HG03469 (cell line): ENCODE data around the gene MICAL2.

Experiments used
- ATAC-seq: cut with Tn5 transposase; IDR thresholded peaks from one replicate; pipeline ENCODE4 v1.9.1; 2021; ENCODE audit warnings: mild to moderate bottlenecking, moderate library complexity, moderate number of reproducible peaks; ENCODE audit not compliant: unreplicated experiment

MICAL2 gene

DNA sequence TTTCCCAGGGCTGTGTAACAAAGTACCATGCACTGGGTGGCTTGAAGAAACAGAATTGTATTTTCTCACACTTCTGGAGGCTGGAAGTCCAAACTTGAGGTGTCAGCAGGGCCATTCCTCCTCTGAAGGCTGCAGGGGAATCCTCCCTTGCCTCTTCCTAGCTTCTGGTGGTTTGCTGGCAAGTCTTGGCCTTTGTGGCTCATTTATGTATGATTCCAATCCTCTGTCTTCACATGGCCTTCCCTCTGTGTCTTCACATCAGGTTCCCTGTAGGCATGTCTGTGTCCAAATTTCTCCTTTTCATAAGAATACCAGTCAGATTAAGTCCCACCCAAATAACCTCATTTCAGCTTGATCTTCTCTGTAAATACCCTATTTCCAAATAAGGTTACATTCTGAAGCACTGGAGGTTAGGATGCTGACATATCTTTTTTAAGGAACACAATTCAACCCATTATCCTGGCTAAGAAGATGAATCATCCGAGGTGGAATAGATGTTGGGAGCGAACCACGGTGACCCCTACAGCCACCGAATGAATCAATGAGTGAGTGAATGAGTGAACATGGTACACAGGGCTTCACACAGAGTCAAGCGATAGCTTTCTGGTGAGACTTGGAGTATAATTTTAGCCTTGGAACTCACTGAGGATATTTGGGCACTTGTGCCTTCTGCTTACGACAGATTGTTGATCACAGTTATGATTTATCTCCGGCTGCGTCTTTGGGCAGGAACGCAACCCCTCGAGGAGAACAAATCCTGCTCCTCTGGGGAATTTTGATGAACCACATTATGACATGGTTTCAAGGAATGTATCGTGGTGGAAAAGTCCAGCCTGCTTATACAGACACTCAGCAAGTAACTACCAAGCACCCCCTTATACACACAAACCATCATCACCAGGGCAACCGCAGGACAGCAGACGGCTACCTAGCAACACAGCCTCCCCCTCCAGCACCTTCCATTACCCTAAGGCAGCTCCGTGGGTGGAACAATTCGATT, 34.3 kb upstream of the MICAL2 start:
- ATAC-seq: no peak

DNA sequence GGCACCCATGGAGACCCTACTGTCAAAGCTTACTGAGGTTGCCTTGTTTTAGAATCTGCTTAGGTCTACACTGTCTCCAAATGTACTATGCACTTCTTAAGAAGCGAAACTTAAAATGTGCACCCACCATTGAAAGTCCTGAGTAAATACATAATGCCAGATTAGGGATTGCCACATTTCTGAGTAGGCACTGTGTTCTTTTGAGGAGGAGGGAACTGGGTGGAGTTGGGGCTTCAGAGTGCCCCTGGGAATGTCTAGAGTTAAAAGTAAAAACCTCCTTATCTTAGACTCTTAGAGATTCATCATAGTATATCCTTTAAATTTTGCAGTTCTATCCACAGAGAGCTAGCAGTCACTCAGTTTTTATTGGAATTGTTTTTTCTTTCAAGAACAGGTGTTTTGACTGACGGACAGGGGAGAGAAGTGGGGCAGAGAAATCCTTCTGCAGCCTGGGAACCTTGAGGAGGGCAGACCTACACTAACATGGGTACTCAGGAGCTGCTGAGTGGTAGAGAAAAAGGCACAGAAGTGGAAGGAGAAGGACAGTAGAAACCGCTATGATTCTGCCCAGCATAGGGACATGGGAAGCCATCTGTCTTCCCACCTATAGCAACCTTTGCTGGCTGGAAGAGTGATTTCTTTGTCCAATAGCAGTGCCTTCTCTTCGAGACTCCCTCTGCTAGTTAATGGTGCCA, 33.4 kb upstream of the MICAL2 start:
- ATAC-seq: no peak

DNA sequence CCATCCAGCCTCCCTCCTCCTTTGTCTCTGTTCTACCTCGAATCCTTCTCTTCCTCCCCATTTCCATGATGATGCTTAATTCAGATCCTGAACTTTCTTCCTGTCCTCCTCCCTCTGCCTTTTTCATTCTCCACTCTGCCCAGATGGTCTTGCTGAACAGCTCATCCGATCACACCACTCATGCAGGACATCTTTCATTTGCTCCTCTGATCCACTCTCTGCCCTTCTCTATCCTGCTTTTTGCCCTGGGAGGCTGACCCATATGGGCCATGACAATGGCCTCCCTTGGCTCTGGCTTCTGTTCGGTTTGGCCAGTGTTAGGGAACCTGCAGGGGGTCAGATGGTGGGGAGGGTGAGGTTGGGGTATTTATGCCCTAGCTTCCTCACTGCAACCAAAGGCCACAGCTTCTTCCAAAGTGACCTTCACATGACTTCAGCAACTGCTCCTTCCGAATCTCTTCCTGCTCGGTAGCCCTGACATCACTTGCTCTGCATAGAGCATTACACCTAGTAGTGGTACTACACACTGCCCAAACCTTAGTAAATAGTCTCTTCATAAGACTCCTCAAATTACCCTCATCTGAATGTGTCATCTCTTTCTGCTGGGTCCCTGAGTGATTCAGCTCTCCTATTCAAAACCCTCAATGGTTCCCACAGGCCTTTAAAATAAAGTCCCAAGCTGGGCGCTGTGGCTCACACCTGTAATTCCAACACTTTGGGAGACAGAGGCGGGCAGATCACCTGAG, 32.7 kb upstream of the MICAL2 start:
- ATAC-seq: no peak

DNA sequence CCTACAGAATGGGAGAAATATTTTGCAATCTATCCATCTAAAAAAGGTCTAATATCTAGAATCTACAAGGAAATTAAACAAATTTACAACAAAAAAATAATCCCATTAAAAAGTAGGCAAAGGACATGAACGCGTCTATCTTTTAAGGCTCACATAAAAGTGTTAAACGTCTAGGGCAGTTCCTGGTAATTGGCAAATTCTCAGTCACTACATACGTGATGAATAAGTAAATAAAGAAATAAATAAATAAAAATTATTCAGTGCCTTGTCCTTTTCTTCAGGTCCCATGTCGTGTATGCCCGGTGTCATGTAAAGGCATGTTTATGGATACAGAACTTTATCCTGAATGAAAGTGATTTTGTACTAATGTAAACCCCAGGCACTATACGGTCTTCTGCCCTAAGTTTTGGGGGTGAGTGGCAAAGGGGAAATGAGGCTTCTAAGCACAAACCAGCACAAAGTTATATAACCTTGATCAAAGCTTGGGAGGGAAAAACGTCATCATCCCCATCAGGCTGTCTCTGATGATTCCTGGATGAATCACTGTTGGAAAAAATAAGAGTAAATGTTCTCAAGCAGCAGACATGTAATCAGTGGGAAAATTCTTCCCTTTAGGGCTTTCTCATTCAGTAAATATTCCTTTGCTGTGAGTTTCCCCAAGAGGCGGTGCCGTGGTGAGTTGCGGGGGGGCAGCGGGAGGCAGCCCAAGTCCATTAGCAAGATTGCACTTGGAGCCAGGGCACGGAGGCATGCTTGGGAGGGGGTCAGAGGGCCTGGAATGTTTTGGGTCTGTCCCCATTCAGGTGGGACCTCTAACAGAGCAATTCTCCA, 30.4 kb upstream of the MICAL2 start:
- ATAC-seq: no peak

DNA sequence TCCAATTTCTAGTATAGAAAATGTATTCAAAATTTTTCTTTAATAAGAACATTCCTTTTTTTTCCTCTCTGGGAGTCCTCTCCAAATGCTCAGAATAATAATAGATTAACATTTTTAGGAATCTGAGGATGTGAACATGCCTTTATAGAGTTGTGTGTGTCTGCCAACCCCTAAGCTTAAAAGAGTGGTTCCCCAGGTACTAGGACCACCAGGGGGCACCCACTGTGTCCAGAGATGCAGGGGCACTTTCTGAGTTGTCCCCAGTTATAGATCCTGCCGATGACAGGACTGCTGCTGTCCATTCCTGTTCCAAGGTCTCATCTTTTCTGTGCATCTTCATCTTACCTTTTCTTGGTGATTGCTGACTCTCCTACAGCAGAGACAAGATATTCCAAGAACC, 27.0 kb upstream of the MICAL2 start:
- no peak for ATAC-seq

DNA sequence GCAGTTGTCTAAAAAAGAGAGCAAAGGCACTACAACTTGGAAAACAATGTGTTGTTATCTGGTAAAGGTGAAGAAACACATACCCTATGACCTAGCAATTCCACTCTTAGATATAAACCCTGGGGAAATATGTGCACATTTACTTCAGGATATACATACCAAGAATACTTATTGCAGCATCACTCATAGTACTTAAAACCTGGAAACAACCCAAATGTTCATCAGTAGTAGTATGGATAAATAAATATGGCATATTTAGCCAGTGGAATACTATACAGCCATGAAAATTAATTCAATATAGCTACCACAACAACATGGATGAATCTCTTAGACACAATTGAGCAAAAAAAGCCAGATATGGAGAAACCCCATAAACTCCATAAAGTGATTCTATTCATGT, 26.1 kb upstream of the MICAL2 start:
- ATAC-seq: no peak

DNA sequence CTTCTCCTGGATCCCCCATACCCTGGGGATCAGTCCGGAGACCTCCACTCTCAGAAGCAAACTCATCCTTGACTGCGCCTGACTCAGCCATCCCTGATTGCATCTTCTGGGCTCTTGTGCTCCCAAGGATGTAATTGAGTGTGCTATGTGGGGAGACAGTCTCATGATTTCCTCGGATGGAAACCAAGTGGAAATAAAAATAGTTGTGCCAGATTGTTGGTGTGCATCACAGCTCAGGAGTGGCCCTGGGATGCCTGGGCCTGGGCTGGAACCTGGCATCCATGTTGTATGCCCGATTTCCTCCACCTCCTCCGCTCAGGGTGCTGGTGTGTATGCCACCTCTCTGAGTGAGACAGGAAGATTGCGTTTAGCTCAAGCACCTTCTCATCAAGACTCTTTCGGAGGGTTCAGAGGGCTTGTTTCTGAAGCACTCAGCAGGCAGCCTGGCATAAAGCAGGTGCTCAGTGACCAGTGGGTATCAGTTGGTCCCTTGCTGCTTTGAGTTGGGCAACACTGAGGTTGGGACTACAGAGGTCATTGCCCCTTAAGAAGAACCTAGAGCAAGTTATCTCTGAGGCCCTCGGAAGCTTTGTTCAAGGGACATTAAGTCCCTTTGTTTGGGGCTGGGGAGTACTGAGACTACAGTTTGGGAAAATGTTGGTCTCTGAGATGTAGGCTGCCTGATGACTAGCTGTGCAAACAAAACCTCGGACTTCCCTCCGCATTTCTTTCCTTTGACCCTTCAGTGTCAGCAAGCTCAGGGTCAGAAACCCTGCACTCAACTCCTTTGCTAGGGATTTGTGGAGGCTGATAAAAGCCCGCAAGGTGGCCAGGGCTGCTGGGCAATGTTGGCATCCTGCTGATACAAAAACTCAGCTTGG, 24.8 kb upstream of the MICAL2 start:
- ATAC-seq: no peak

DNA sequence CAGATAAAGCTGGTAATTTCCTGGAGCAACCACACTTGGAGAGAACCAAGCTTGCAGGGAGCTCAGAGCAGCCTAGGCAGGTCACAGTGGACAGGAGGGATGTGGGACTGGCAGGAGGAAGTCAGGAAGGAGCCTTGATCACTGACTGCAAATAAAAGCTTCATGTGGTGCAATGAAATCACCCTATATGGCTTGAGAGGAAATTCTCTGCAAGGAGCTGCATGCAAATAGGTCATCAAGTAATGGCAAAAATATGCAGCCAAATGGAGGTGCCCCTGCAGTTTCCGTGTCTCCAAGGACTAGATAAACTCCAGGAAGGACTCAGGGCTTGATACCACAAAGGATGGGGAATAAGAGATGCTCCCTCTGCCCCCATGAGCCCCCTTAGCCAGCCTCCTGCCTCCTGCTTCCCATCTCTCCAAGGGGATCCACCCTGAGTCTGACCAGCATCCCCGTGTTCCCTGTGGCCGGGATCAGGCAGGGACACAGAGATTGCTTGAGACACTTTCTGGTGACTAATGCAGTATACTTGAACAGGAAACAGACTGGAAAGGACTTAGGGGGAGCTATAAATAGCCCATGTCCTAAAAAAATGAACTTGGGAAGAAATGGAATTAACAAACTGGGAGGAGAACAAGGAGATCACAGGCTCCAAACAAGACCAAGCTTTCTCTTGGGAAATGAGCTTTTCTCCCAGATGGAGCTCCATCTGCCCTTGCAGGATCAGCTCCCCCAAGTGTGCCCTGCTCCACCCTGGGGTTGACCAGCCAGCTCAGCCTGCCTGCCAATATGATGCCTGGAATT, 23.9 kb upstream of the MICAL2 start:
- ATAC-seq: no peak

DNA sequence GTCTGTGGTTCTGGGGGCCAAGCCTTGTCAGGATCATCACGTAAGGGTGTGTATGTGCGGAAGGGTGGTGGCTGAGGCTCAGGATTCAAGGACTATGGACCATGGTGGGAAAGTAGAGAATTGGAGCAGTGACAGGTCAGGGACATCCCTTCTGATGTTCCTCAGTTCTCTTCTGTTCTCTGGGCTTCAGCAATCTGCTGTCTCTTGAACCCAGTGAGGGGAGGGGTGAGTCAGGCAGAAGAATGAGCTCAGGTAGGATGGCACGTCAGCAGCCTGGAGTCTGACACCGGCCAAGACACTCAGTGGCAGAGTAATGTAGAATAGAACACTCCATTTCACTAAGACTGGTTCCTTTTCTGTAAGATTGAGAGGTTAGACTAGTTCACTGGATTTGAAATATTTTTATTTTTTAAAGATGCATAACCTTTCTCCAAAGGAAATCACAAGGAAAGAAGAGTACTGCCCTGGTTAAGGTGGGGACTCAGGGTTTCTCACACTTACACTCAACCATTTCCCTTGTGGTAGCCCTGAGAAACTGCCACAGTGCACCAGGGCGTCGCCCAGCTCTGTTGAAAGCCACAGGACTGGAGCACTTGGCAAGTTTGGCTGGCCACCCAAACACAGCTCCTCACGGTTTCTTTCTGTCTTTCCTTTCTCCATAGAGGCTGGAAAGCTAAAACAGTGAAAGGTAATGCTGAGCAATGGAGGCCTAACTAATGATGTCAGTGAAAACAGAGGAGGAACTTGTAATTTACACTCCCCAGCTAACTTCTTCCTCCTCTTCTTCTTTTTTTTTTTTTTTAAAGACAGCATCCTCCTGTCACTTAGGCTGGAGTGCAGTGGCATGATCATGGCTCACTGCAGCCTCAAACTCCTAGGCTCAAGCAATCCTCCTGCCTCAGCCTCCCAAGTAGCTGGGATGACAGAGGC, 23.1 kb upstream of the MICAL2 start:
- peak; percentile 62 for ATAC-seq

DNA sequence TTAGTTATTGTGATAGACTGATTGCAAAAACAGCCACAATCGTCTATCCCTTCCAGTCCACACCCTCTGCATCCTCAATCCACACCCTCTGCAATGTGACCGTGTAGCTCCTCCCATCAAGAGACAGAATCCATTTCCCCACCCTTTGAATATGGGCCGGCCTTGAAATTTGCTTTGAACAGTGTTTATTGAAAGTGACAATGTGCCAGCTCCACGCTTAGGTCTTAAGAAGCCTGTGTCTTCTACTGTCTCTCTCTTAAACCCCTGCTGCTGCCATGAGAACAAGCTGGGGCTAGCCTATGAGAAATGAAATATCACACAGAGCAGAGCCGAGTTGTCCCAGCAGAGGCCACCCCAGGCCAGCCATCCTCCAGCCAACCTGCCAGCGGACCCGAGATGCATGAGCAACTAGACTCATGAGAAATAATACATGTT, 22.3 kb upstream of the MICAL2 start:
- ATAC-seq: no peak

DNA sequence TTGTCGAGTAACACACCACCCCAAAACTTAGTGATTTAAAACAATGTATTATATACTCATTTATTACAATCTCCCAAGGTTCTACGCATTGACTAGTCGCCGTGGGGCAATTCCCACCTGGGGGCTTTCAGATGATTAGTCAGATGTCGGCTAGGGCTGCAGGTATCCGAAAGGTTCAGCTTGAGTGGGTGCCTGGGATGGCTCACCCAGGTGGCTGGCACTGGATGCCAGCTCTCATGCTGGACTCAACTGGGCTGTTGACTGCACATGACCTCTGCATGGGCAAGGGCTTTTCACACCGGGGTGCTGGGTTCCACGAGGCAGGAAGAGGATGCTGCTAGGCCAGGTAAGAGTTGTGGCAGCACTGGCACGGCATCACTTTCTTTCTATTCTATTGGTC, 21.9 kb upstream of the MICAL2 start:
- ATAC-seq: no peak

DNA sequence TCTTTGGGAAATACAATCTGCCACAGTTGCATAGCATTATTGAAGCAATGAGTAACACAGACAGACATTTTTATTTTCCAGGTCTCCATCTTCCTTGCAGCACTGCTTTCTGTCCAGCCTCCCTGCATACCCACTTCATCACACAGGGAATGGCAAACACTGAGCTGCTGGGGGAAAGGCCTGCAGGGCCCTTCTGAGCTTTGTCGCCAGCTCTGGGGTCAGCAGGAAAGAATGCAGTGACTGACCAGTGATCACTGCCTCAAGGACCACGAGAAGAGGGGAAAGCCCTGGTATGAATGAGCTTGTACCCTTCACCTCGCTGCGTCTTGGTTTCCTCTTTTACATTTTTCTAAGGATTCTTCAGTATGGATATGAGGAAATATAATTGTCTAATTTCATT, 21.3 kb upstream of the MICAL2 start:
- ATAC-seq: no peak

DNA sequence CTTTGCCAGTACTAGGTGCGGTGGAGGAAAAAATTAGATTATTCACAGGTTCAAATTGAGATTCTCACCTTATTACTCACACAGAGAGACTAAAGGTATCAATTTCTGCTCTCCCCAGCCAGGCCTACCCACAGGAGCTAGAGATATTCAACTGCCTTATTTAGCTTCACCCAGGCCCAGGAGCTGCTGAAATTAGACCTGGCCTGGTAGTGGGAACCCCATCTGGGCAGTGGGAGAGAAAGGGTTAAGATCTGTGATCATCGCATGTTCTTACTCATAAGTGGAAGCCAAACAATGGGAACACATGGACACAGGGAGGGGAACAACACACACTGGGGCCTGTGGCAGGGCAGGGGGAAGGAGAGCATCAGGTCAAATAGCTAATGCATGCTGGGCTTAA, 20.9 kb upstream of the MICAL2 start:
- ATAC-seq: no peak

DNA sequence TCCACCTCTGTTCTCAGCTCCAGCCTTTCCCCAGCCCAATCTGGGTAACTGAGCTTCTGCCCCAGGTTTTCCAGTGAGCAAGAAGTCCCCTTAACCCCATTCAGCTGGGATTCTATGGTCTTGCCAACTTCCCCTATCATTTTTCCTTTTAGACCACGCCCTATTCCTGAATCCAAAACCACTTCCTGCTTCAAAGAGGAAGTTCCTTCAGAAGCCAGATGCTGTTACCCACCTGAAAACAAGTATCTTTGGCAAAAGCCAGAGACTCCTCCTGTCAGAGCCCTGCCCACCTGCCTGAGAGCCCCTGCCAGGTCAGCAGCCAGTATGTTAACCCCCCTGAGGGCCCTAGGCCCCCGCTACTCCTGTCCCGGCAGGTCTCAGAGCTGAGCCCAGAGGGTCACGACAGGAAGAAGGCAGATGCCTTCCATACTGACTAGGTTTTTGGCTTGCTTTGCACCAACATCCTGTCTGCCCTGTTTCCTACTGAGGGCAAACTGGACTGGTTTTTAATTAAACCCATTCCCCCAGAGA, 20.3 kb upstream of the MICAL2 start:
- no peak for ATAC-seq

DNA sequence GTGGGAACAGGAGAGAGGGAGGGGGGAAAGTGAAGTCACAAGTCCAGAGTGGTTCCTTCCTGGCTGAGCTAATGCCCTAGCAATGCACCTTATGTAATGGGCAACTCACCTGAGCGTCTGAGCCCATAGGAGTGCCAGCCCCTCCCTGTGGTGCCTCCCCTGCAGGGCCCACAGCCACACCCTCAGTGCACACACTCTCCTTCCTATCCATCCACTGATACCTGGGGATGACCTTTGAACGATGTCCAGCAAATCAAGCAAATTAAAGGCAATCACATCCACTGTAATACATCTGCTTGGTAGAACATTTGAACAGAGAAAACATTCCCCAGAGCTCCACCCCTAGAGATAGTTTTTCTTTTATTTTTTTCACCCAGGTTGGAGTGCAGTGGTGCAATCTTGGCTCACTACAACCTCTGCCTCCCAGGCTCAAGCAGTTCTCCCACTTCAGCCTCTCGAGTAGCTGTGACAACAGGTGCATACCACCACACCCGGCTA, 19.6 kb upstream of the MICAL2 start:
- ATAC-seq: no peak

DNA sequence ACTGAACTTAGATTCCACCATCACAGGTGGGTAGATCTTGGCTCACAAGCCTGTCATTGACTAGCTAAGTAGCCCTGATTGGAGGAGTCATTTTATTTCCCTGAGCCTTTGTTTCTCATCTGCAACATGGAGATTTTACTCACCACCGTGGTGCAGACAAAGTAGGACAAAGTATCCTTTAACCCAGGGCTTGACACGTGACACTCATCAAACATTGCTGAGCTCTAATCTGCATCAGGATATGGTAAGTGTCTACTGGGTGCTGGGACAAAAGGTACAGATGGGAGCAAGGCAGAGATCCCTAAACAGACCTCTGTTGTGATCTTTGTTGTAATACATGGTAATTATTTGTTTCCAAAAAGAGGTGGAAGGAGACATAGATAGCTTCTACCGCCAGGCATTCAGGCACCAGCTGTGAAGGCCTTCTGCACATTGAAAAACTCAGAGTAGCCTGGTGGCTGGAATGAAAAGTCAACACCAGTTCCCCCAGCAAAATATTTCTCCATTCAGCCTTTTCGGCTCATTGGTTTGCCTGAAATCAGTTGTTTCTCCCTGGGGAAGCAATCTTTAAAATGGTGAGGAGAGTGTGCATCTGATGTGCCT, 18.3 kb upstream of the MICAL2 start:
- ATAC-seq: no peak

DNA sequence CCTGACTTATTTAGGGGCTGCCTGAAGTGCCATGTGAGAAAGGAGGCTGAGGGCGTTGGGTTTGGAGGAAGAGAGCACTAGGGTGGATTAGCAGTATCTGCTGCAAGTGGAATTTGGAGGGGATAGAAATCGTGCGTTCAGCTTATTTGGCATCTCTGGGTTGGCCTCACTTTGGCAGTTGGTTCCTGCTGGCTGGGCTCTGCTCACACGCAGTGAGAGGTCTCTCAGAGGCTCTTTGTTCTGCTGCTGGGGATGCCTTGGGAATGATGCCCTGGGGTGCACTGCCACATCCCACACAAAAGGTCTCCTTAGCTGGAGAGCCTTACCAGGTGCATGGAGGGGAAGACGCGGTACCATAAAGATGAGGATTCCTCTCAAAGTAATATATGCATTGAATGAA, 17.7 kb upstream of the MICAL2 start:
- no peak for ATAC-seq
